HUDEP-2 (cell line): ENCODE measurements around the gene NSUN5.
"Not testable (repeated sequence)": the region's sequence is repeated elsewhere in the genome, so short reads cannot be mapped to it uniquely, and the experiment has no call there.

ENCODE experiments used
- DNase-seq, 76 experiments: peaks; one replicate each; lab custom pipeline; 2025; ENCODE audit not compliant: unreplicated experiment in 76 of 76; lab: John Stamatoyannopoulos, UW

NSUN5 gene

DNA sequence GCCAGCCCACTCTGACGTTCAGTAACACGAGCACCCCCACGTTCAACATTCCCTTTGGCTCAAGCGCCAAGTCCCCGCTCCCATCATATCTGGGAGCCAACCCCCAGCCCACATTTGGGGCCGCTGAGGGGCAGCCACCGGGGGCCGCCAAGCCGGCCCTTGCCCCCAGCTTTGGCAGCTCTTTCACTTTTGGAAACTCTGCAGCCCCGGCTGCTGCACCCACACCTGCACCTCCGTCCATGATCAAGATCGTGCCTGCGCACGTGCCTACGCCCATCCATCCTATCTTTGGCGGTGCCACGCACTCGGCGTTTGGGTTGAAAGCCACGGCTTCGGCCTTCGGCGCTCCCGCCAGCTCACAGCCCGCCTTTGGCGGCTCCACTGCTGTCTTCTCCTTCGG lies 10.9 kb downstream of the NSUN5 start:
- DNase-seq, result not testable (repeated sequence)

DNA sequence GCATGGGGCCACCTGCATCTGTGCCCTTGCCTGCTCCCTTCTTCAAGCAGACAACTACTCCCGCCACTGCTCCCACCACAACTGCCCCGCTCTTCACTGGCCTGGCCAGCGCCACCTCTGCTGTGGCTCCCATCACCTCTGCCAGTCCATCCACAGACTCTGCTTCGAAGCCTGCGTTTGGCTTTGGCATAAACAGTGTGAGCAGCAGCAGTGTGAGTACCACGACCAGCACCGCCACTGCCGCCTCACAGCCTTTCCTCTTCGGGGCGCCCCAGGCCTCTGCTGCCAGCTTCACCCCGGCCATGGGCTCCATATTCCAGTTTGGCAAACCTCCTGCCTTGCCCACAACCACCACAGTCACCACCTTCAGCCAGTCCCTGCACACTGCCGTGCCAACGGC lies 11.4 kb downstream of the NSUN5 start:
- not testable (repeated sequence) for DNase-seq

DNA sequence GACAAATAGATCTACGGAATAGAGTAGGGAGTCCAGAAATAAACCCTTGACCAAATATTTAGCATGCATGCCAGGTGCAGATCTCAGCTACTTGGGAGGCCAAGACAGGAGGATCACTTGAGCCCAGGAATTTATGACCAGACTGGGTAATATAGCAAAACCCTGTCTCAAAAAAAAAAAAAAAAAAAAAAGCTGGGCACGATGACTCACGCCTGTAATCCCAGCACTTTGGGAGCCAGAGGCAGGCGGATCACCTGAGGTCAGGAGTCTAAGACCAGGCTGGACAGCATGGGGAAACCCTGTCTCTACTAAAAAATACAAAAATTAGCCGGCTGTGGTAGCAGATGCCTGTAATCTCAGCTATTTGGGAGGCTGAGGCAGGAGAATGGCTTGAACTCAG lies 31.4 kb downstream of the NSUN5 start:
- not testable (repeated sequence) for DNase-seq

DNA sequence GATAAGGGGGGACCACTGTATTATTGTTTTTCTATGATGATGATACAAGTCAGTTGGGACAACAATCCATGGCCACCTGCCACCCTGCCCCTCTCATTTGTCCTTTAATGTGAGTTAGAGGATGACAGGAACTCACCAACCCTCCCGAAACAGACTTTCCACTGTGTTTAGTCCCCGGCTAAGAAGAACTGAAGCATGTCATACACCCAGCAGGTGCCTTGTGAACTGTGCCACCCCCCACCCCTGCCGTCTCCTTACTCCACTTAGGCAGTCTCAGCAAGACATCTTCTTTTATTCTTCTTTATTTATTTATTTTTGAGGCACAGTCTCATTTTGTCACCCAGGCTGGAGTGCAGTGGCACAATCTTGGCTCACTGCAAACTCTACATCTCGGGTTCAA lies 40.8 kb downstream of the NSUN5 start:
- DNase-seq, result not testable (repeated sequence)

DNA sequence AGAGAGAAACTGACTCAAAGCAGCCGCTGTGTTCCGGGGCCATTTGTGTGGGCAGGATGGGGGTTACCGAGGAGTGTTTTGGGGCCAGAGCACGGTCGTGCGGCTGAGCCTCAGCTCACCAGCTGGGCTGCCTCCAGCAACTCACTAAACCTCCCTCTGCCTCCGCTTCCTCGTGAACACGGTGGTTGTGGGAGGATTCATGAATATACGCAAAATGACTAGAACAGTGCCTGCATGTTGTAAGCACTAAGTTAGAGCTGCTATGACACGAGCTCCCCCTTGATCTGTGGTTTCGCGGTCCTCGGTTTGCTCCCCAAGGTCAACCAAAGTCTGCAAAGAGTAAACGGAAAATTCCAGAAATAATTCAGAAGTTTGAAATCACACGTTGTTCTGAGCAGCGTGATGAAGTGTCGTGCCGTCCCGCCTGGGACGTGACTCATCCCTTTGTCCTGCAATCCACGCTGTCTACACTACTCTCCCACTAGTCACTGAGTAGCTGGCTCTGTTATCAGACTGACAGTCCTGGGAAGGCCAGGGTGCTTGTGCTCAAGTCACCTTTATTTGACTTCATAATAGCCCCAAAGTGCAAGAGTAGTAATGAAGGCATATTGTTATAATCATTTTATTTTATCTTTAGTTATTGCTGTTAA lies 41.8 kb downstream of the NSUN5 start:
- not testable (repeated sequence) for DNase-seq

DNA sequence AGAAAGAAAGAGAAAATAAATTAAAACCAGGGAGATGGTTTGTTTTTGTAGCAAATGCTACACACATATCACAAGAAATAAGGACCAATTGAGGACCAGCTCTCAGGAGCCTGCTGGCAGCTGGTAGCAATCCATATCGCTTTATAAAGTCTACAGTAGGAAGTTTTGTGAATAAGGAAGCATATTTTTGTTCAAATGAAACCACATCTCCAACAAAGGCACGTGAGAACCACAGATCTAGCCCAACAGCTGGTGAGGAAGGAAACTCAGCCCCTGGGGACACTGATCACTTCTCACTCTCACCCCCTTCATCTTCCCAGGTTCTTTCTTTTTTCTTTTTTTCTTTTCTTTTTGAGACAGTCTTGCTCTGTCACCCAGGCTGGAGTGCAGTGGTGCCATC lies 46.2 kb downstream of the NSUN5 start:
- not testable (repeated sequence) for DNase-seq
